Measurements from ENCODE around the gene CLIP2. TPM values are rescaled to one million over a fixed set of nuclear protein-coding genes. Genes with fewer than 3 reads are reported as not detected.

Gene CLIP2
- total and polyA plus RNA-seq, 2 of the 8 experiments (the other 6 are each of a cell fraction or from before 2014, with no cell fraction given), result 8.3 to 41.5 TPM

- Histone ChIP-seq H2AK5ac (ENCODE audit: low read depth, low read length) (no peak overlapping the region), H3K27ac (ENCODE audit: low read depth, low read length) (no peak overlapping the region), H3K79me1 (ENCODE audit: low read depth, low read length) (no peaks in the 10 kb centered on the region), H2BK20ac (ENCODE audit: low read length) (no peak overlapping the region), H4K8ac (ENCODE audit: extremely low read depth, insufficient read depth, low read length) (no peak overlapping the region), H3K56ac (replicated peaks; ENCODE audit: insufficient read length, low read depth, low read length) (no peak overlapping the region), H2BK15ac (ENCODE audit: low read length) (no peak overlapping the region), H3K23ac (ENCODE audit: insufficient read length) (no peak overlapping the region), H3K9me3 (ENCODE audit: insufficient read depth in 2 of 2, low read depth in 1 of 2, low read length in 1 of 2) (no peaks in the 10 kb centered on the region), H4K91ac (replicated peaks; ENCODE audit: insufficient read length, low read length) (no peak overlapping the region), H2BK120ac (replicated peaks; ENCODE audit: low read depth, low read length) (no peak overlapping the region), H3K14ac (ENCODE audit: insufficient read length) (no peak overlapping the region), H3K4me1 (replicated peaks in 1 of 4; ENCODE audit: control insufficient read depth in 3 of 4, insufficient read depth in 4 of 4, low read length in 3 of 4) (peaks cover 0 to 3% (median 2%) of the 10 kb centered on the region in 4 experiments; a peak in 3 of 7 replicates), H3K36me3 (ENCODE audit: control insufficient read depth in 2 of 4, insufficient read depth in 4 of 4, low read length in 3 of 4) (peaks cover 0 to 3% (median under 1%) of the 10 kb centered on the region in 4 experiments; a peak in 1 of 8 replicates), H3K79me2 (ENCODE audit: control insufficient read depth in 1 of 2, insufficient read depth in 2 of 2, low read length in 2 of 2) (no peaks in the 10 kb centered on the region), H2BK5ac (ENCODE audit: low read depth, low read length) (no peak overlapping the region), H2BK12ac (ENCODE audit: low read depth, low read length) (no peak overlapping the region), H3K4me3 (ENCODE audit: extremely low read depth in 1 of 4, insufficient read depth in 2 of 4, low read depth in 3 of 4, low read length in 4 of 4) (no peak overlapping the region; a peak in 1 of 8 replicates), H3K4me2 (ENCODE audit: insufficient read depth in 1 of 2, low read depth in 2 of 2, low read length in 2 of 2) (peak overlapping the region; percentile 17 to 24; a peak in 3 of 4 replicates), H4K5ac (ENCODE audit: insufficient read length, low read depth, low read length) (no peak overlapping the region), H4K20me1 (replicated peaks in 1 of 2; ENCODE audit: control insufficient read depth in 1 of 2, insufficient read depth in 2 of 2, low read length in 2 of 2) (peaks cover 0 to 2% of the 10 kb centered on the region in 2 experiments), H3K9ac (replicated peaks in 1 of 4; ENCODE audit: extremely low read depth in 1 of 4, low read depth in 3 of 4, low read length in 3 of 4) (0 out of 7 replicates have a peak overlapping the region, but pooled peaks of 1 of the 4 experiments have one; percentile 32), H3K4ac (replicated peaks; ENCODE audit: insufficient read length, low read depth, low read length) (no peak overlapping the region), H3K18ac (ENCODE audit: extremely low read depth, low read length) (no peak overlapping the region), H2AFZ (ENCODE audit: low read length) (no peak overlapping the region), H3K27me3 (replicated peaks in 1 of 4; ENCODE audit: control insufficient read depth in 3 of 4, extremely low read depth in 1 of 4, insufficient read depth in 3 of 4, low read length in 3 of 4) (no peaks in the 10 kb centered on the region; a peak in 1 of 7 replicates), H3K23me2 (ENCODE audit: low read depth, low read length) (peaks cover 2% of the 10 kb centered on the region; the same call in 1 of the 2 replicates)
- POLR2A ChIA-PET (ENCODE audit: partially characterized antibody), result interaction anchor here (1.1 to 2.3 kb wide), 2 partner anchors 10 to 40 kb away, joined by 4 to 7 read pairs; no protein-coding TSS in a partner anchor
- peak in 1 of 2 experiments; percentile 87 for DNase-seq (ENCODE audit: low read depth in 1 of 2, low spot score in 2 of 2)
- WGBS, 2 experiments (ENCODE audit: extremely low coverage in 1 of 2, insufficient coverage in 1 of 2, insufficient read length in 1 of 2, insufficient replicate concordance in 2 of 2, low coverage in 1 of 2, low lambda C conversion rate in 2 of 2, missing lambda C conversion rate in 1 of 2), result 45% methylated on average over 10 of the region's 10 CpGs; no CpG with 5 or more reads in 1 of the 2 experiments
- FAIRE-seq, result peak; percentile 70
- CTCF ChIA-PET (ENCODE audit: partially characterized antibody), result interaction anchor here (0.8 to 2.3 kb wide), 9 partner anchors 10 to 176 kb away, joined by 3 to 11 read pairs (median 5); no protein-coding TSS in a partner anchor
- TF ChIP-seq ATF2 (IDR thresholded peaks at IDR 0.05; ENCODE audit: low read length) (no peak), JUND (IDR thresholded peaks at IDR 0.05; ENCODE audit: low read length) (no peak), RXRA (IDR thresholded peaks at IDR 0.05; ENCODE audit: insufficient read depth, low read depth, low read length) (no peak), CHD2 (IDR thresholded peaks at IDR 0.05; ENCODE audit: low read length) (no peak), GABPA (IDR thresholded peaks at IDR 0.05; ENCODE audit: borderline replicate concordance, insufficient read depth, low read length) (no peak), MAFK (IDR thresholded peaks at IDR 0.05; ENCODE audit: low read depth, low read length) (no peak), SIN3A (conservative IDR thresholded peaks at IDR 0.05 in 1 of 2, IDR thresholded peaks at IDR 0.05 in 1 of 2; ENCODE audit: low read depth in 1 of 2, low read length in 2 of 2) (peak; percentile 48 to 86; a peak in 1 of 4 replicates), SIRT6 (IDR thresholded peaks at IDR 0.05; ENCODE audit: low read length) (no peak), USF2 (IDR thresholded peaks at IDR 0.05; ENCODE audit: low read length) (no peak)
Observed at GRCh38 chr7:74365322-74366022, 76.3 kb downstream of the CLIP2 start.
